NB4 (cell line): ENCODE measurements around the gene FGF10.

Source experiments
- MYC ChIP-seq: IDR thresholded peaks from 2 replicates; pipeline ENCODE4 v1.6.1; 2011; ENCODE audit warnings: low read depth, low read length
- POLR2A ChIP-seq: IDR thresholded peaks from 2 replicates; pipeline ENCODE4 v1.6.1; 2011; ENCODE audit warnings: mild to moderate bottlenecking; ENCODE audit not compliant: insufficient read length; ENCODE audit errors: extremely low read depth
- TF ChIP-seq, protein P1 (sequence below): IDR thresholded peaks from one replicate; pipeline ENCODE4 v1.5.1; 2012; ENCODE audit warnings: low read depth, low read length
- TF ChIP-seq, protein P2 (sequence below): IDR thresholded peaks from 2 replicates; pipeline ENCODE4 v1.6.1; 2011; ENCODE audit warnings: low read depth, low read length

DNA sequence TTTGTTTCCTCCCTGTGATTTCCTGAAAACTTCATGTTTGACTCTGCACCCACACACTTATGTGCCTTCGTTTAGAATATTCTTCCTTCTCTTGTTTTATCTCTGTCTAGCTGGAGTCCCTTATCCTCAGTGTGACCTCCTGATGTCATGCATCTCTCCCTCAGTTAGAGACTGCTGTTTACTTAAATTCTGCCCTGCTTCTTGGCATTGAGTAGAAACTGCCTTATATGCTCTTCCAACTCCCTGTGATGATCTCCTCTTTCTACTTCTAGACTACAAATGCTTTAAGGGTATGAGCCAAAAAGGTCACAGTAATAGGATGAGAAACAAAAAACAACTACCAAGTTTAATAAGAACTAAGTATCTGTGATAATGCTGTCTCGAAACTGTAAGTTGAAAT is 12.2 kb downstream of the FGF10 start:
- TF ChIP-seq, protein P1, sequence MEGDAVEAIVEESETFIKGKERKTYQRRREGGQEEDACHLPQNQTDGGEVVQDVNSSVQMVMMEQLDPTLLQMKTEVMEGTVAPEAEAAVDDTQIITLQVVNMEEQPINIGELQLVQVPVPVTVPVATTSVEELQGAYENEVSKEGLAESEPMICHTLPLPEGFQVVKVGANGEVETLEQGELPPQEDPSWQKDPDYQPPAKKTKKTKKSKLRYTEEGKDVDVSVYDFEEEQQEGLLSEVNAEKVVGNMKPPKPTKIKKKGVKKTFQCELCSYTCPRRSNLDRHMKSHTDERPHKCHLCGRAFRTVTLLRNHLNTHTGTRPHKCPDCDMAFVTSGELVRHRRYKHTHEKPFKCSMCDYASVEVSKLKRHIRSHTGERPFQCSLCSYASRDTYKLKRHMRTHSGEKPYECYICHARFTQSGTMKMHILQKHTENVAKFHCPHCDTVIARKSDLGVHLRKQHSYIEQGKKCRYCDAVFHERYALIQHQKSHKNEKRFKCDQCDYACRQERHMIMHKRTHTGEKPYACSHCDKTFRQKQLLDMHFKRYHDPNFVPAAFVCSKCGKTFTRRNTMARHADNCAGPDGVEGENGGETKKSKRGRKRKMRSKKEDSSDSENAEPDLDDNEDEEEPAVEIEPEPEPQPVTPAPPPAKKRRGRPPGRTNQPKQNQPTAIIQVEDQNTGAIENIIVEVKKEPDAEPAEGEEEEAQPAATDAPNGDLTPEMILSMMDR: no peak
- no peak for TF ChIP-seq POLR2A
- TF ChIP-seq MYC: no peak
- TF ChIP-seq, protein P2, sequence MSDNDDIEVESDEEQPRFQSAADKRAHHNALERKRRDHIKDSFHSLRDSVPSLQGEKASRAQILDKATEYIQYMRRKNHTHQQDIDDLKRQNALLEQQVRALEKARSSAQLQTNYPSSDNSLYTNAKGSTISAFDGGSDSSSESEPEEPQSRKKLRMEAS: no peak
